Measurements from ENCODE around the gene HOXA7.

Gene HOXA7

GRCh38 chr7:27147199-27148030, 9.1 kb downstream of the HOXA7 start, which contains the start of gene HOXA6:
Gene HOXA6, minus strand, starts transcription at chr7:27147774. Its CDS starts 25 bp downstream, at chr7:27147749.
- DNase-seq (ENCODE audit: low spot score): no peak

GRCh38 chr7:27146491-27147198, 9.8 kb downstream of the HOXA7 start:
- DNase-seq (ENCODE audit: low spot score): no peak

DNA sequence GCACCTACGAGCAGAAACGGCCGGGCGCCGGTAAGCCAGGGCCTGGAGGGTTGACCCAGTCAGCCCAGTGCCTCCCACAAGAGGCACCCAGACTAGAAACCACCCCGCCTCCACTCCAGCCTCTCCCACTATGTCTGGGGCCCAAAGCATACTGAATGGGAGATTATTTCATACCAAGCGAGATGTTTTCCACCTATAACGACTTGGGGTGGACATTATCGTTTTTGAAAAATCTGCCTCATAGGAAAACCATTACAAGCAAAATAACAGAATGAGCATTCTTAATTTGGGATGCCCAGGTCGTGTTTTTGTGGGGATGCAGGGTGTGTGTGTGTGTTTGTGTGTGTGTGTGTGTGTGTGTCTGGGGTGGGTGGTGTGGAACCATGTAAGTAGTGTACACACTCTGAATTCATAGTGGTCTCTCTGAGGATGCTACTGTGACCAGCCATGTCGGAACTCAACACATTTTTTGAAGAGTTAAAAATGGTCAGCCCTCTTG, 10.5 kb downstream of the HOXA7 start:
- no peak for DNase-seq (ENCODE audit: low spot score)

- no peak for DNase-seq (ENCODE audit: low spot score)
Observed at GRCh38 chr7:27145165-27145913, 11.1 kb downstream of the HOXA7 start.

- DNase-seq (ENCODE audit: low spot score): no peak
Observed at GRCh38 chr7:27144781-27145164, 11.7 kb downstream of the HOXA7 start.

DNA sequence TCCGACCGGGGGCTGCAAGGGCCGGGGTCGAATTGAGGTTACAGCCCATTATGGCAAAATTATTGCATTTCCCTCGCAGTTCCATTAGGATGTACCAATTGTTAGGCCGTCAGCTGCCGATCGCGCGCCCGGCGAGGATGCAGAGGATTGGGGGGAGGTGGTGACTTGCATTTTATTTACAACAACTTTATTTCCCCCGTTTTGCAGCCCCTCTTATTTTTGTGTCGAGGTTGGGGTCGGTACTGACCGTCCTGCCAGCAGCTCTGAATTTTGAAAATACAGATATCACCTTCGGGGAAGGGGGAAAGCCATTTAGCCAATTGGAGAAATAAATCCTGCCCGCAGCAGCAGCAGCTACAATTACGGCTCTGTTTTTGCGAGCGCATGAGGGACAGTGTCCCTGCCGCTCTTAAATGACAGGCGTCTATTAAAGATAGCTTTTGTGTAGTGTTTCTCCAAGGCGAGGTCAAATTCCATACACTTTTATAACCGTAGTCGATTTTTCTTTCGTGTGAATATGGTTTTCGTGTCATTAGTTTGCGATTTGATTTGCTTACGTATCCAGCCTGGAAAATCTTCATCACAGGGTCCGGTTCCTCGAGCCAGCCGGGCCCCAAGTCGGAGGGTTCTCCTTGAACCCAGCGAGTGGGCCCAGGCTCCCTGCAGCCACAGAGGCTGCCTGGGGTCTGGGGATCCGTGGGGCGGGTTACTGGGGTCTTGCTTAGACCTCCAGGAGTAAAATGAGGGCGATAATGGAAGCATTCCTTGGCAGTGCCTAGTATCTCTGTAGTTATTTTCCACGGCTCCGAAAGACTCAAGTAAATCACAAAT, 12.3 kb downstream of the HOXA7 start:
- no peak for DNase-seq (ENCODE audit: low spot score)

GRCh38 chr7:27143023-27143949, 13.2 kb downstream of the HOXA7 start, which contains the start of gene HOXA5:
Gene HOXA5, minus strand, starts transcription at chr7:27143681. Its CDS starts 74 bp downstream, at chr7:27143607.
- no peak for DNase-seq (ENCODE audit: low spot score)

DNA sequence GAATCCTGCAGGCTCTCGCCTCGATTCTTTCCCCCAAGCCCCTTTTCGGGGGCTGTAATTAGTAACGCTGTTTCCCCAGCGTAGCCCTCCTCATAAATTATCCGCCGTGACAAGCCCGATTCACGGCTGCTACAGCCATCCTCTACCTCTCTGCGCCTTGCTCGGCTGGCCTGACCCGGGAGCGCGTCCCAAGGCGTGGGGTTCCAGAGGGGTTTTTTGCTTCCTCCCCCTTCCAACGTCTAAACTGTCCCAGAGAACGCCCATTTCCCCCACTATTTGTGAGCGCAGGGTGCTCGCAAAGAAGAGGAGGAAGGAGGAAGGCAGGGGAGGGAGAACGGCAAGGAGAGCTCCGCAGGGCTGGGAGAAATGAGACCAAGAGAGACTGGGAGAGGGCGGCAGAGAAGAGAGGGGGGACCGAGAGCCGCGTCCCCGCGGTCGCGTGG, 13.9 kb downstream of the HOXA7 start:
- no peak for DNase-seq (ENCODE audit: low spot score)

DNA sequence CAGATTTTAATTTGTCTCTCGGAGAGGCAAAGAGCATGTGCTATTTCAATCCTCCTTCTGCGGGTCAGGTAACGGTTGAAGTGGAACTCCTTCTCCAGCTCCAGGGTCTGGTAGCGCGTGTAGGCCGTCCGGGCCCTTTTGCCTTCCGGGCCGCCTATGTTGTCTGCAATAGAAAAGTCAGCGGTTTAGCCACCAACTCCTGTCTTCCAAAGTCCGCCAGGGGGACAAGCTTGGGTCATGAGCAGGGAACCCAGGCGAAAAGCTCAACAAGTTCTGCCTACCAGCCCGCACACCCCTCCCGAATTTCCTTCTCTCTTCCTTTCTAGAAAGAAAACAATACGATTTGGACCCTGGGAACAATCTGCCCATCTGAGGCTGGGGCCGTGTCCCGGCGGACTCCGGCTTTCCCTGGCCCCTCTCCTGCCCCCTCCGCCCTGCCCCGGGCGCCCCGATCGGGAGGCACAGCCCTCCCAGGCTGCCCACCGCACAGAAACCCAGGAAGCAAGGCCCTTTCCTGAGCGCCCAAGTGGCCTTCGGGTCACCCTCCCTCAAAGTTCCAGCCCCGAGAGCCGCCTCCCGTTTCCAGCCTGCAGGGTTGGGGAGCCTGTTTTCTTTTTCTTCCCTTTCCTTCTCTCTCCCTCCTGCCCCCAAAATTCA, 14.4 kb downstream of the HOXA7 start:
- no peak for DNase-seq (ENCODE audit: low spot score)

GRCh38 chr7:27141137-27141922, 15.1 kb downstream of the HOXA7 start:
- DNase-seq (ENCODE audit: low spot score): no peak

- no peak for DNase-seq (ENCODE audit: low spot score)
Observed at GRCh38 chr7:27140126-27140857, 16.2 kb downstream of the HOXA7 start.

- no peak for DNase-seq (ENCODE audit: low spot score)
Observed at GRCh38 chr7:27139334-27140125, 16.9 kb downstream of the HOXA7 start.

DNA sequence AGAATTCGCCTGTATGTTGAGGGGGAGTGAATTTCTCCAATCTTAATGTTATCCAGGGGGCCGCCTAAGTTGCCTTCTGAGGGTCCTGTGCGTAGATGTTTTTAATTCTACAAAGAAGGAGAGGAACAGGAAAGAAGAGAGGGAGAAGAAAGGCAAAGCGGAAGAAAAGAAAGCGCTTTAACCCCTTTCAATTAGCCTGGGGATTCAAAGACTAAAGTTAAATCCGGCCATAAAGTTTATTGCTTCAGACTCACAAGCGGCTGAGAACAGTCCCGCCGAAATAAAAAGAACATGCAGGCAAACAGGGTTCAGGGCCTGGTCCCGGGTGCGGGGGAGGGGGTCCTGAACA, 17.5 kb downstream of the HOXA7 start:
- DNase-seq (ENCODE audit: low spot score): no peak

DNA sequence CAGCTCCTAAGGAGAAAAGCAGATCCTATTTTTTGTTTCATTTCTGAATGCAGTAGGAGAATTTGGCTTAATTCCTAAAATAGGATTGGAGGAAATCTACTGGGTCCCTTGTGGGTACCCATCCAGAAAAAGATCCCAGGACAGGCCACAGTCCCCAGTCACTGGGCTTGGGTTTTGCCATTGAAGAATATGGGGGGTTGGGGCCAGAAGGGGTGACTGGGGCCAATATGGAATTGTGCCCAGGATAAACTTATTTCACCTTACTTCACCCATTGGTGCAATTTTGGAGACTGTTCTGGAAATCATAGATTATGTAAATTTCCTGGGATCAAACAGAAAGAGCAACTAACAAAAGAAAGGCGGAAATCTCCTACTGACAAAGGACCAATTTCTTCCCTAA, 18.0 kb downstream of the HOXA7 start:
- no peak for DNase-seq (ENCODE audit: low spot score)

DNA sequence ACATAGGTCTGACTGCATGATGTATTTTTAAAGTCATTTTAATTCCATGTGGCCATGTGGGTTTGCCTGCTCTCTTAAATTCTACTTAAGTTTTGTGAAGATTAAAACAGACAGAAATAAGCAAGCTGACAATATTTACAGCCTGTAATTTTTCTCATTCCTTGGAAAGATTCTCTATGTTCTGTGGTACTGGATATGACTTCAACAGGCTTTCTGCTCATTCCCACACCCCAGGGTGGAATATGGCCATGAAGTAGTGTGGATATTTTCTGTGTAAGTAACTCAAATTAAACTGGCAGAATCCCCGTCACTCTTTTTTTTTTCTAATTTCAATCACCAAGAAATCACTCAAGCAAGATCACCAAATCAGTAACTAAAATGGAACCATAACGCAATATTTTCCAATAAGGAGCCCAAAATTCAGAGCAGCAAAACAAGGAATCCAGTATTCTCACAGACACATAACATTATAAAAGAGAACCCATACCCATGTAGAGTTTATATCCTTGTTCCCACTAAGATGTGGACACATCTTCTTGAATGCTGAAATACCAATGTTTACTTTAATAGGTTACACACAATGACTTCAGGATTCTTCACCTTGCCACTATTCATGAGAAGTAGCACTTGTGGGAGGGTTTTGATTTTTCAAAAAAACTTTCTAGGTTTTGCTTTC, 18.7 kb downstream of the HOXA7 start:
- no peak for DNase-seq (ENCODE audit: low spot score)

DNA sequence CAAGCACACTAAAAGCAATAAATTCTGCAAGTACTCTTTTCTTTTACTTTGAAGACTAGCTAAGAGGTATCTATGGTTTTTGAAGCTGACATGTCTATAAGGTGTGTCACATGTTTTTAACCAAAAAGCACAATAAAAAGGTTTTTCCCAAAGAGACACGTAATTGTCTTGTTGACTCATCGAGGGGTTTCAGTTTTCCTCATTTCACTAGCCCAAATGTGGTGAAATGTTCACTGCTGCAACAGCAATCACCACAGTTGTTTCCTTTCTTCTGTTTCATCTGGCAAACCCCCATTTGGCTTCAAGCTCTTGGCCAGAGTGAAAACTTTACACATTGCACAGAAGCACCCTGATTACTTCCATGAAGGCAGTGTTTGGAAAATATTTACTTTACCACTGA, 22.1 kb downstream of the HOXA7 start:
- no peak for DNase-seq (ENCODE audit: low spot score)
